H1 (cell line): ENCODE measurements around the gene CHCHD3. TPM values are rescaled to one million over a fixed set of nuclear protein-coding genes. Genes with fewer than 3 reads are reported as not detected.

ENCODE experiments used
- CTCF ChIA-PET: fragments of 300-600 bp; sonication (Branson Sonifier 250); formaldehyde crosslinking; loops from one replicate; lab custom pipeline; 2021; ENCODE audit not compliant: partially characterized antibody; lab: Charles Lee
- POLR2A ChIA-PET: fragments of 300-600 bp; sonication (Branson Sonifier 250); formaldehyde crosslinking; loops from one replicate; lab custom pipeline; 2021; ENCODE audit warnings: inconsistent platforms; ENCODE audit not compliant: partially characterized antibody; lab: Charles Lee
- DNase-seq, 2 experiments: peaks; one replicate each; pipeline versions ENCODE4 v3.0.0 to v3.0.0-alpha.2; 2010 to 2022; ENCODE audit warnings: low spot score in 2 of 2, low read depth in 1 of 2, mixed read lengths in 1 of 2
- FAIRE-seq: peaks from 2 replicates; lab custom pipeline; 2011; peaks lifted over from hg19 to GRCh38; lab: Jason Lieb, UNC
- H2AFZ ChIP-seq: 2 replicates; pipeline ENCODE4 v1.8.1; 2012; ENCODE audit warnings: low read length, inconsistent platforms
- H2AK5ac ChIP-seq: 2 replicates; pipeline ENCODE4 v1.6.1; 2013; ENCODE audit warnings: low read depth, low read length
- H2BK120ac ChIP-seq: replicated peaks from 2 replicates; pipeline ENCODE3; 2013; ENCODE audit warnings: low read depth, low read length, inconsistent platforms
- H2BK12ac ChIP-seq: 2 replicates; pipeline ENCODE4 v1.6.1; 2013; ENCODE audit warnings: low read depth, low read length
- H2BK15ac ChIP-seq: 2 replicates; pipeline ENCODE4 v1.6.1; 2013; ENCODE audit warnings: low read length
- H2BK20ac ChIP-seq: 2 replicates; pipeline ENCODE4 v1.6.1; 2013; ENCODE audit warnings: low read length
- H2BK5ac ChIP-seq: 2 replicates; pipeline ENCODE4 v1.6.1; 2013; ENCODE audit warnings: low read depth, low read length
- H3K14ac ChIP-seq: 2 replicates; pipeline ENCODE4 v1.6.1; 2013; ENCODE audit warnings: inconsistent platforms; ENCODE audit not compliant: insufficient read length
- H3K18ac ChIP-seq: 2 replicates; pipeline ENCODE4 v1.6.1; 2013; ENCODE audit warnings: low read length; ENCODE audit errors: extremely low read depth
- H3K23ac ChIP-seq: 2 replicates; pipeline ENCODE4 v1.6.1; 2013; ENCODE audit warnings: inconsistent platforms; ENCODE audit not compliant: insufficient read length
- H3K23me2 ChIP-seq: 2 replicates; pipeline ENCODE4 v1.6.1; 2013; ENCODE audit warnings: low read depth, low read length
- H3K27ac ChIP-seq: 2 replicates; pipeline ENCODE4 v1.6.1; 2011; ENCODE audit warnings: low read depth, low read length, inconsistent platforms
- H3K27me3 ChIP-seq, 4 experiments: replicated peaks in 1 of 4; 1 replicate in 1 of 4; 2 replicates in 3 of 4; pipeline versions ENCODE4 v1.6.1 to v1.8.1; 2011 to 2013; ENCODE audit warnings: low read length in 3 of 4, mild to moderate bottlenecking in 3 of 4, inconsistent platforms in 2 of 4, mixed read lengths in 2 of 4, moderate library complexity in 1 of 4; ENCODE audit not compliant: control insufficient read depth in 3 of 4, insufficient read depth in 3 of 4; ENCODE audit errors: extremely low read depth in 1 of 4
- H3K36me3 ChIP-seq, 4 experiments: 2 replicates each; pipeline versions ENCODE4 v1.6.1 to v1.8.1; 2011 to 2013; ENCODE audit warnings: mild to moderate bottlenecking in 4 of 4, low read length in 3 of 4, moderate library complexity in 2 of 4, control low read depth in 1 of 4, inconsistent platforms in 1 of 4; ENCODE audit not compliant: insufficient read depth in 4 of 4, control insufficient read depth in 2 of 4
- H3K4ac ChIP-seq: replicated peaks from 2 replicates; pipeline ENCODE3; 2013; ENCODE audit warnings: low read length, low read depth, mixed read lengths, inconsistent platforms; ENCODE audit not compliant: insufficient read length
- H3K4me1 ChIP-seq, 4 experiments: replicated peaks in 1 of 4; 1 replicate in 1 of 4; 2 replicates in 3 of 4; pipeline versions ENCODE4 v1.6.1 to v1.8.1; 2011 to 2013; ENCODE audit warnings: low read length in 3 of 4, inconsistent platforms in 2 of 4, mixed read lengths in 1 of 4; ENCODE audit not compliant: insufficient read depth in 4 of 4, control insufficient read depth in 3 of 4
- H3K4me2 ChIP-seq, 2 experiments: 2 replicates each; pipeline versions ENCODE4 v1.6.1 to v1.8.1; 2011 to 2013; ENCODE audit warnings: low read depth in 2 of 2, low read length in 2 of 2, control low read depth in 1 of 2, inconsistent platforms in 1 of 2, mild to moderate bottlenecking in 1 of 2; ENCODE audit not compliant: insufficient read depth in 1 of 2
- H3K4me3 ChIP-seq, 4 experiments: fragments of 200-600, 300-600 bp in 1 of 4; sonication (generic), shearing (Covaris generic), sonication (Bioruptor Twin) in 1 of 4; 2 replicates each; pipeline versions ENCODE4 v1.5.1 to v1.8.1; 2011 to 2016; ENCODE audit warnings: low read length in 4 of 4, low read depth in 3 of 4, control low read depth in 2 of 4, inconsistent platforms in 2 of 4, mild to moderate bottlenecking in 2 of 4, mixed read lengths in 1 of 4, moderate library complexity in 1 of 4; ENCODE audit not compliant: insufficient read depth in 2 of 4; ENCODE audit errors: extremely low read depth in 1 of 4
- H3K56ac ChIP-seq: replicated peaks from 2 replicates; pipeline ENCODE3; 2013; ENCODE audit warnings: low read depth, mild to moderate bottlenecking, mixed read lengths, low read length, inconsistent platforms; ENCODE audit not compliant: insufficient read length
- H3K79me1 ChIP-seq: 2 replicates; pipeline ENCODE4 v1.6.1; 2013; ENCODE audit warnings: low read depth, low read length, control low read depth
- H3K79me2 ChIP-seq, 2 experiments: 2 replicates each; pipeline versions ENCODE4 v1.6.1 to v1.8.1; 2012 to 2013; ENCODE audit warnings: low read length in 2 of 2, mild to moderate bottlenecking in 2 of 2, inconsistent platforms in 1 of 2; ENCODE audit not compliant: insufficient read depth in 2 of 2, control insufficient read depth in 1 of 2
- H3K9ac ChIP-seq, 4 experiments: replicated peaks in 1 of 4; 1 replicate in 1 of 4; 2 replicates in 3 of 4; pipeline versions ENCODE4 v1.6.1 to v1.8.1; 2011 to 2013; ENCODE audit warnings: low read depth in 3 of 4, low read length in 3 of 4, control low read depth in 2 of 4, mild to moderate bottlenecking in 2 of 4, moderate library complexity in 2 of 4, inconsistent platforms in 1 of 4; ENCODE audit errors: extremely low read depth in 1 of 4
- H3K9me3 ChIP-seq, 2 experiments: 2 replicates each; pipeline versions ENCODE4 v1.6.1 to v1.8.1; 2012 to 2013; ENCODE audit warnings: mild to moderate bottlenecking in 2 of 2, moderate library complexity in 2 of 2, control low read depth in 1 of 2, inconsistent platforms in 1 of 2, low read depth in 1 of 2, low read length in 1 of 2, mixed read lengths in 1 of 2; ENCODE audit not compliant: insufficient read depth in 2 of 2
- H4K20me1 ChIP-seq, 2 experiments: replicated peaks in 1 of 2; 2 replicates each; pipeline versions ENCODE3 to v1.8.1; 2011 to 2013; ENCODE audit warnings: inconsistent platforms in 2 of 2, low read length in 2 of 2, mild to moderate bottlenecking in 1 of 2; ENCODE audit not compliant: insufficient read depth in 2 of 2, control insufficient read depth in 1 of 2
- H4K5ac ChIP-seq: 2 replicates; pipeline ENCODE4 v1.6.1; 2013; ENCODE audit warnings: low read length, low read depth, mixed read lengths, inconsistent platforms; ENCODE audit not compliant: insufficient read length
- H4K8ac ChIP-seq: 2 replicates; pipeline ENCODE4 v1.8.0; 2013; ENCODE audit warnings: mild to moderate bottlenecking, moderate library complexity, low read length, inconsistent platforms; ENCODE audit not compliant: insufficient read depth; ENCODE audit errors: extremely low read depth
- H4K91ac ChIP-seq: replicated peaks from 2 replicates; pipeline ENCODE3; 2013; ENCODE audit warnings: low read length, mixed read lengths, inconsistent platforms; ENCODE audit not compliant: insufficient read length
- CEBPB ChIP-seq: IDR thresholded peaks from 2 replicates; pipeline ENCODE4 v1.6.1; 2012; ENCODE audit warnings: low read depth, low read length
- CHD2 ChIP-seq: IDR thresholded peaks from 2 replicates; pipeline ENCODE4 v1.6.1; 2012; ENCODE audit warnings: low read length, improper control_type of control experiment
- CREB1 ChIP-seq: IDR thresholded peaks from 2 replicates; pipeline ENCODE4 v1.6.1; 2012; ENCODE audit warnings: inconsistent platforms
- CTBP2 ChIP-seq: IDR thresholded peaks from 2 replicates; pipeline ENCODE4 v1.7.0; 2011; ENCODE audit warnings: borderline replicate concordance, mild to moderate bottlenecking, moderate library complexity, mixed read lengths, low read length; ENCODE audit not compliant: insufficient read depth, insufficient read length
- GABPA ChIP-seq: IDR thresholded peaks from 2 replicates; pipeline ENCODE4 v1.6.1; 2011; ENCODE audit warnings: mild to moderate bottlenecking, low read length, moderate library complexity, borderline replicate concordance; ENCODE audit not compliant: insufficient read depth
- NANOG ChIP-seq: IDR thresholded peaks from 2 replicates; pipeline ENCODE4 v1.6.1; 2011; ENCODE audit warnings: low read length, low read depth, mild to moderate bottlenecking, inconsistent platforms; ENCODE audit not compliant: insufficient read depth, poor library complexity, severe bottlenecking
- NRF1 ChIP-seq: IDR thresholded peaks from 2 replicates; pipeline ENCODE4 v1.6.1; 2011; ENCODE audit warnings: mild to moderate bottlenecking, low read depth, low read length, improper control_type of control experiment
- PHF8 ChIP-seq: fragments of 200-600 bp; sonication (generic); conservative IDR thresholded peaks from 2 replicates; pipeline ENCODE4 v1.7.1; 2012; ENCODE audit warnings: low read depth, mild to moderate bottlenecking, inconsistent platforms, low read length, moderate library complexity
- SIX5 ChIP-seq: IDR thresholded peaks from 2 replicates; pipeline ENCODE4 v1.6.1; 2011; ENCODE audit warnings: mild to moderate bottlenecking, low read depth, low read length
- SRF ChIP-seq: IDR thresholded peaks from 2 replicates; pipeline ENCODE4 v1.6.1; 2011; ENCODE audit warnings: mild to moderate bottlenecking, low read depth, low read length, moderate library complexity
- YY1 ChIP-seq: IDR thresholded peaks from 2 replicates; pipeline ENCODE4 v1.6.1; 2011; ENCODE audit warnings: low read depth, mild to moderate bottlenecking, low read length
- ZNF274 ChIP-seq: IDR thresholded peaks from 2 replicates; pipeline ENCODE4 v1.7.0; 2012; ENCODE audit warnings: low read length, borderline replicate concordance; ENCODE audit errors: extremely low read depth
- WGBS, 2 experiments: shearing (Covaris generic) in 1 of 2; methylation state at CpG; one replicate each; pipeline versions ENCODE4 v1.1.6 to v1.1.7; 2013 to 2015; ENCODE audit warnings: low lambda C conversion rate in 2 of 2, mixed read lengths in 2 of 2, inconsistent platforms in 1 of 2, low coverage in 1 of 2, missing lambda C conversion rate in 1 of 2; ENCODE audit not compliant: insufficient replicate concordance in 2 of 2, insufficient coverage in 1 of 2, insufficient read length in 1 of 2; ENCODE audit errors: extremely low coverage in 1 of 2, missing lambda C conversion rate in 1 of 2; 5-methylcytosine and 5-hydroxymethylcytosine counted together
- polyA plus RNA-seq, 7 experiments: library from polyadenylated mRNA; depleted of rRNA in 3 of 7; stranded (reverse) in 5 of 7; unstranded in 2 of 7; fragments of >200 nt in 5 of 7; fragments of 200-250 nt in 2 of 7; gene quantifications; 1 replicate in 5 of 7; 2 replicates in 1 of 7; 4 replicates in 1 of 7; pipeline versions ENCODE4 v1.2.1 to v1.2.3, GENCODE V29; 2011 to 2013; ENCODE audit warnings: missing spikeins in 2 of 7, mixed read lengths in 2 of 7
- total RNA-seq: library from RNA; stranded (reverse); fragmentation: NEBNext Ultra II Directional; extraction: Animal tissue kit (Norgen Biotek cat#: 25700); gene quantifications from 2 replicates; pipeline ENCODE4 v1.2.1, GENCODE V29; 2021

CHCHD3 gene
- total and polyA plus RNA-seq, 2 of the 8 experiments (the other 6 are each of a cell fraction or from before 2014, with no cell fraction given) = 42.9 to 137 TPM

GRCh38 chr7:132767378-132767777 lies 314.5 kb downstream of the CHCHD3 start:
- Histone ChIP-seq H3K56ac (no peak overlapping the region), H3K23me2 (no peaks in the 10 kb centered on the region; the same call in 1 of the 2 replicates), H2AK5ac (no peak overlapping the region), H2BK120ac (no peak overlapping the region), H3K4me3 (no peak overlapping the region), H3K4ac (no peak overlapping the region), H3K14ac (no peak overlapping the region), H3K27me3 (no peaks in the 10 kb centered on the region), H4K91ac (no peak overlapping the region), H3K36me3 (no peaks in the 10 kb centered on the region), H4K8ac (no peak overlapping the region), H2BK15ac (no peak overlapping the region), H3K4me1 (peaks cover 0 to 4% (median 2%) of the 10 kb centered on the region in 4 experiments; a peak in 2 of 7 replicates), H2BK5ac (no peak overlapping the region), H3K27ac (no peak overlapping the region), H3K4me2 (no peak overlapping the region), H3K79me1 (no peaks in the 10 kb centered on the region), H2BK12ac (no peak overlapping the region), H2BK20ac (no peak overlapping the region), H3K23ac (no peak overlapping the region), H4K5ac (no peak overlapping the region), H3K79me2 (no peaks in the 10 kb centered on the region), H3K9ac (no peak overlapping the region), H3K18ac (no peak overlapping the region), H3K9me3 (peaks cover 0 to 3% of the 10 kb centered on the region in 2 experiments; a peak in 1 of 4 replicates), H2AFZ (no peak overlapping the region), H4K20me1 (no peaks in the 10 kb centered on the region)
- no peak for DNase-seq
- ChIA-PET POLR2A (no interaction called here), CTCF (interaction anchor here (0.7 kb wide), 1 partner anchor 399 kb away, joined by 4 read pairs; no protein-coding TSS in a partner anchor)
- 93% methylated on average over 5 of the region's 5 CpGs; no CpG with 5 or more reads in 1 of the 2 experiments for WGBS, 2 experiments
- TF ChIP-seq SRF (no peak), CHD2 (no peak), CTBP2 (no peak), YY1 (no peak), PHF8 (no peak), ZNF274 (no peak), SIX5 (no peak), NRF1 (no peak), NANOG (no peak), CREB1 (no peak), GABPA (no peak), CEBPB (no peak)
- FAIRE-seq = no peak
